ENCODE data around the gene DHX40. TPM values are rescaled to one million over a fixed set of nuclear protein-coding genes. Genes with fewer than 3 reads are reported as not detected.

The DHX40 gene
- total and polyA plus RNA-seq, 2 of the 13 experiments (the other 11 are each of a cell fraction or from before 2014, with no cell fraction given), result 22.2 to 37.0 TPM

- CTCF ChIA-PET (ENCODE audit: low intra/inter-chr PET ratio, low total read pairs), result no interaction called here
- intact Hi-C loops (cut with micrococcal nuclease; ENCODE audit: unreplicated experiment) (no loop called here), in situ Hi-C loops (cut with HindIII; ENCODE audit: extremely low pct_ligation_motif_present, low pct_unique_long_range_greater_than_20kb) (no loop called here)
- Histone ChIP-seq H3K4me2 (ENCODE audit: low read depth, low read length) (peak overlapping the region; percentile 4; the same call in 1 of the 2 replicates), H3K36me3 (replicated peaks in 1 of 2; ENCODE audit: control insufficient read depth in 1 of 2, insufficient read depth in 2 of 2, low read length in 2 of 2) (no peaks in the 10 kb centered on the region), H2AFZ (ENCODE audit: low read length) (peak overlapping the region; percentile 9), H3K79me2 (ENCODE audit: insufficient read depth, low read length) (no peaks in the 10 kb centered on the region), H3K9me3 (ENCODE audit: low read length) (no peaks in the 10 kb centered on the region), H3K4me1 (ENCODE audit: insufficient read depth, low read length) (no peaks in the 10 kb centered on the region), H3K9ac (ENCODE audit: insufficient read depth, low read depth, low read length) (no peak overlapping the region), H3K27ac (ENCODE audit: extremely low read length, insufficient read depth, low read length) (no peak overlapping the region), H3K27me3 (ENCODE audit: control insufficient read depth in 1 of 2, insufficient read depth in 2 of 2, low read length in 2 of 2) (peaks cover 0 to 10% of the 10 kb centered on the region in 2 experiments; a peak in 1 of 5 replicates), H3K4me3 (replicated peaks in 1 of 3; ENCODE audit: insufficient read depth in 1 of 3, low read depth in 2 of 3, low read length in 3 of 3) (no peak overlapping the region), H4K20me1 (ENCODE audit: insufficient read depth, low read length) (no peaks in the 10 kb centered on the region)
- FAIRE-seq, result no peak
- no peak; the same call in 2 of the 3 replicates for ATAC-seq
- POLR2A ChIA-PET, result no interaction called here
- DNase-seq (ENCODE audit: low spot score), result no peak
- TF ChIP-seq ZKSCAN1 (IDR thresholded peaks at IDR 0.05; ENCODE audit: low read length), result no peak
- no peak for TF ChIP-seq ZSCAN12 (CRISPR knock-in tag; IDR thresholded peaks at IDR 0.05)
- TF ChIP-seq LCORL (IDR thresholded peaks at IDR 0.05), result no peak
- no peak for TF ChIP-seq LCORL (CRISPR knock-in tag; IDR thresholded peaks at IDR 0.05)
- TF ChIP-seq ASH2L (IDR thresholded peaks at IDR 0.05; ENCODE audit: insufficient read length, low read depth, low read length), result no peak
- TF ChIP-seq FOXA3 (CRISPR knock-in tag; IDR thresholded peaks at IDR 0.05), result no peak
- TF ChIP-seq TRIM22 (IDR thresholded peaks at IDR 0.05), result no peak
- no peak for TF ChIP-seq TRAFD1 (CRISPR knock-in tag; IDR thresholded peaks at IDR 0.05; ENCODE audit: borderline replicate concordance)
- no peak for TF ChIP-seq ZNF770 (CRISPR knock-in tag; IDR thresholded peaks at IDR 0.05)
- TF ChIP-seq ZNF572 (CRISPR knock-in tag; IDR thresholded peaks at IDR 0.05), result no peak
- TF ChIP-seq MLX (CRISPR knock-in tag; IDR thresholded peaks at IDR 0.05), result no peak
- no TSS peak for BruUV-seq (replicated peaks)
- 18% methylated on average over 8 of the region's 8 CpGs for WGBS (ENCODE audit: low lambda C conversion rate)
These were observed 22.3 kb upstream of the DHX40 start for GRCh38 chr17:59542960-59543635.

Data from HepG2 (cell line).